ENCODE data around the gene SCGB3A1. TPM values are rescaled to one million over a fixed set of nuclear protein-coding genes. Genes with fewer than 3 reads are reported as not detected.

Gene SCGB3A1
- total RNA-seq, 2 donors from 2014 or later = not detected

GRCh38 chr5:180606215-180606785, 15.0 kb upstream of the SCGB3A1 start:
- Mint-ChIP-seq H3K36me3 (ENCODE audit: insufficient read depth in 2 of 2) (no peaks in the 10 kb centered on the region), H3K27ac (no peak overlapping the region), H3K27me3 (ENCODE audit: low read depth) (peaks cover 8% of the 10 kb centered on the region), H3K4me3 (no peak overlapping the region), H3K9me3 (no peaks in the 10 kb centered on the region), H3K4me1 (ENCODE audit: low read depth) (peaks cover 22% of the 10 kb centered on the region)
- no peak for DNase-seq
- peak; percentile 8 to 19 for ATAC-seq (replicated peaks in 1 of 2)

GRCh38 chr5:180605554-180606214, 14.4 kb upstream of the SCGB3A1 start:
- peaks cover 22% of the 10 kb centered on the region for H3K4me1 Mint-ChIP-seq (ENCODE audit: low read depth)

GRCh38 chr5:180604271-180604670, 13.0 kb upstream of the SCGB3A1 start:
- DNase-seq (no peak), ATAC-seq (replicated peaks in 1 of 2) (no peak)
- Mint-ChIP-seq H3K9me3 (no peaks in the 10 kb centered on the region), H3K36me3 (ENCODE audit: insufficient read depth in 2 of 2) (no peaks in the 10 kb centered on the region), H3K4me3 (no peak overlapping the region), H3K27ac (no peak overlapping the region), H3K4me1 (ENCODE audit: low read depth) (peaks cover 22% of the 10 kb centered on the region), H3K27me3 (ENCODE audit: low read depth) (peaks cover 8% of the 10 kb centered on the region)

More at GRCh38 chr5:180605554-180606214, 14.4 kb upstream of the SCGB3A1 start:
- ATAC-seq (replicated peaks in 1 of 2) (peak; percentile 71 to 76), DNase-seq (peak; percentile 73 to 74)
- no peaks in the 10 kb centered on the region for H3K36me3 Mint-ChIP-seq (ENCODE audit: insufficient read depth in 2 of 2)
- H3K27ac Mint-ChIP-seq = no peak overlapping the region
- no peaks in the 10 kb centered on the region for H3K9me3 Mint-ChIP-seq
- no peak overlapping the region for H3K4me3 Mint-ChIP-seq
- peaks cover 8% of the 10 kb centered on the region for H3K27me3 Mint-ChIP-seq (ENCODE audit: low read depth)

GRCh38 chr5:180603076-180603594, 11.8 kb upstream of the SCGB3A1 start:
- no peaks in the 10 kb centered on the region for H3K36me3 Mint-ChIP-seq (ENCODE audit: insufficient read depth in 2 of 2)
- H3K4me3 Mint-ChIP-seq = no peak overlapping the region
- H3K9me3 Mint-ChIP-seq = no peaks in the 10 kb centered on the region
- H3K27me3 Mint-ChIP-seq (ENCODE audit: low read depth) = peaks cover 8% of the 10 kb centered on the region
- DNase-seq (no peak), ATAC-seq (replicated peaks in 1 of 2) (no peak)
- no peak overlapping the region for H3K27ac Mint-ChIP-seq
- peaks cover 18% of the 10 kb centered on the region for H3K4me1 Mint-ChIP-seq (ENCODE audit: low read depth)

GRCh38 chr5:180602481-180603075, 11.3 kb upstream of the SCGB3A1 start:
- peaks cover 14% of the 10 kb centered on the region for H3K4me1 Mint-ChIP-seq (ENCODE audit: low read depth)
- ATAC-seq (replicated peaks in 1 of 2) (no peak), DNase-seq (no peak)
- no peak overlapping the region for H3K4me3 Mint-ChIP-seq
- peaks cover 8% of the 10 kb centered on the region for H3K27me3 Mint-ChIP-seq (ENCODE audit: low read depth)
- H3K36me3 Mint-ChIP-seq (ENCODE audit: insufficient read depth in 2 of 2) = no peaks in the 10 kb centered on the region
- no peaks in the 10 kb centered on the region for H3K9me3 Mint-ChIP-seq
- no peak overlapping the region for H3K27ac Mint-ChIP-seq

- H3K27ac Mint-ChIP-seq = no peak overlapping the region
- H3K9me3 Mint-ChIP-seq = no peaks in the 10 kb centered on the region
- no peaks in the 10 kb centered on the region for H3K36me3 Mint-ChIP-seq (ENCODE audit: insufficient read depth in 2 of 2)
- peaks cover 14% of the 10 kb centered on the region for H3K4me1 Mint-ChIP-seq (ENCODE audit: low read depth)
- ATAC-seq (replicated peaks in 1 of 2) = no peak
- peaks cover 8% of the 10 kb centered on the region for H3K27me3 Mint-ChIP-seq (ENCODE audit: low read depth)
- no peak overlapping the region for H3K4me3 Mint-ChIP-seq
- DNase-seq = no peak
Measured at GRCh38 chr5:180601591-180602480, 10.5 kb upstream of the SCGB3A1 start.

GRCh38 chr5:180600554-180601041, 9.3 kb upstream of the SCGB3A1 start:
- Mint-ChIP-seq H3K4me3 (no peak overlapping the region), H3K9me3 (no peaks in the 10 kb centered on the region), H3K4me1 (ENCODE audit: low read depth) (peaks cover 6% of the 10 kb centered on the region), H3K27ac (no peak overlapping the region), H3K27me3 (ENCODE audit: low read depth) (peaks cover 7% of the 10 kb centered on the region), H3K36me3 (ENCODE audit: insufficient read depth in 2 of 2) (no peaks in the 10 kb centered on the region)
- DNase-seq (no peak), ATAC-seq (replicated peaks in 1 of 2) (no peak)

GRCh38 chr5:180599981-180600553, 8.8 kb upstream of the SCGB3A1 start:
- Mint-ChIP-seq H3K36me3 (ENCODE audit: insufficient read depth in 2 of 2) (no peaks in the 10 kb centered on the region), H3K4me3 (no peak overlapping the region), H3K27ac (no peak overlapping the region), H3K9me3 (no peaks in the 10 kb centered on the region), H3K4me1 (ENCODE audit: low read depth) (peaks cover under 1% of the 10 kb centered on the region), H3K27me3 (ENCODE audit: low read depth) (peaks cover 2% of the 10 kb centered on the region)
- no peak for DNase-seq
- no peak for ATAC-seq (replicated peaks in 1 of 2)

GRCh38 chr5:180599590-180599914, 8.3 kb upstream of the SCGB3A1 start:
- Mint-ChIP-seq H3K4me3 (no peak overlapping the region), H3K9me3 (no peaks in the 10 kb centered on the region), H3K27me3 (ENCODE audit: low read depth) (no peaks in the 10 kb centered on the region), H3K4me1 (ENCODE audit: low read depth) (no peaks in the 10 kb centered on the region), H3K36me3 (ENCODE audit: insufficient read depth in 2 of 2) (no peaks in the 10 kb centered on the region), H3K27ac (no peak overlapping the region)
- DNase-seq (no peak), ATAC-seq (replicated peaks in 1 of 2) (no peak)

GRCh38 chr5:180598797-180599589, 7.7 kb upstream of the SCGB3A1 start:
- ATAC-seq (replicated peaks in 1 of 2) (no peak), DNase-seq (no peak)
- Mint-ChIP-seq H3K27ac (no peak overlapping the region), H3K36me3 (ENCODE audit: insufficient read depth in 2 of 2) (no peaks in the 10 kb centered on the region), H3K4me3 (no peak overlapping the region), H3K4me1 (ENCODE audit: low read depth) (no peaks in the 10 kb centered on the region), H3K27me3 (ENCODE audit: low read depth) (peaks cover 3% of the 10 kb centered on the region), H3K9me3 (no peaks in the 10 kb centered on the region)

GRCh38 chr5:180598316-180598701, 7.0 kb upstream of the SCGB3A1 start:
- DNase-seq = no peak
- no peaks in the 10 kb centered on the region for H3K4me1 Mint-ChIP-seq (ENCODE audit: low read depth)
- no peaks in the 10 kb centered on the region for H3K36me3 Mint-ChIP-seq (ENCODE audit: insufficient read depth in 2 of 2)

GRCh38 chr5:180596668-180597231, 5.5 kb upstream of the SCGB3A1 start:
- no peak for DNase-seq
- Mint-ChIP-seq H3K27ac (no peak overlapping the region), H3K27me3 (ENCODE audit: low read depth) (peaks cover 25% of the 10 kb centered on the region), H3K4me1 (ENCODE audit: low read depth) (peaks cover 5% of the 10 kb centered on the region), H3K36me3 (ENCODE audit: insufficient read depth in 2 of 2) (peaks cover 1 to 2% of the 10 kb centered on the region in 2 donors), H3K4me3 (no peak overlapping the region), H3K9me3 (no peaks in the 10 kb centered on the region)
- ATAC-seq (replicated peaks in 1 of 2) = no peak

More at GRCh38 chr5:180598316-180598701, 7.0 kb upstream of the SCGB3A1 start:
- Mint-ChIP-seq H3K4me3 (no peak overlapping the region), H3K9me3 (no peaks in the 10 kb centered on the region), H3K27me3 (ENCODE audit: low read depth) (peaks cover 10% of the 10 kb centered on the region), H3K27ac (no peak overlapping the region)
- no peak for ATAC-seq (replicated peaks in 1 of 2)
